Heart left ventricle (tissue), 16 donors: ENCODE data around the gene RAB11FIP4. TPM values are rescaled to one million over a fixed set of nuclear protein-coding genes. Genes with fewer than 3 reads are reported as not detected.
A peak's percentile ranks its signal among the peaks of the same experiment; 100 is the strongest.

Experiments
- ATAC-seq, 4 donors: fragments of 200-7000 bp; cut with Tn5 transposase; one replicate each; pipeline ENCODE4 v1.9.1; 2020 to 2022; ENCODE audit warnings: moderate library complexity in 4 of 4, mild to moderate bottlenecking in 3 of 4, moderate number of reproducible peaks in 1 of 4
- DNase-seq, 5 donors: peaks; one replicate each; pipeline ENCODE4 v3.0.0-alpha.2; 2020
- H3K27ac ChIP-seq, 12 donors: fragments of 200-600 bp; sonication (generic) in 4 of 12; one replicate each; pipeline versions ENCODE4 v1.5.0 to v1.8.0; 2016 to 2022; ENCODE audit warnings: mild to moderate bottlenecking in 2 of 12
- H3K27me3 ChIP-seq, 9 donors: fragments of 200-600 bp; sonication (generic) in 2 of 9; one replicate each; pipeline versions ENCODE4 v1.5.1 to v1.8.0; 2016 to 2022; ENCODE audit warnings: mild to moderate bottlenecking in 3 of 9
- H3K36me3 ChIP-seq, 9 donors: fragments of 200-600 bp; sonication (generic) in 2 of 9; one replicate each; pipeline versions ENCODE4 v1.5.0 to v1.8.0; 2018 to 2022; ENCODE audit warnings: mild to moderate bottlenecking in 2 of 9
- H3K4me1 ChIP-seq, 12 donors: fragments of 200-600 bp; sonication (generic) in 4 of 12; one replicate each; pipeline versions ENCODE4 v1.5.0 to v1.8.0; 2016 to 2022; ENCODE audit warnings: mild to moderate bottlenecking in 3 of 12
- H3K4me3 ChIP-seq, 12 donors: fragments of 200-600 bp; sonication (generic) in 4 of 12; one replicate each; pipeline versions ENCODE4 v1.5.0 to v1.8.0; 2017 to 2022; ENCODE audit warnings: mild to moderate bottlenecking in 9 of 12, moderate library complexity in 4 of 12
- H3K9me3 ChIP-seq, 12 donors: fragments of 200-600 bp; sonication (generic) in 4 of 12; one replicate each; pipeline versions ENCODE4 v1.5.0 to v1.8.0; 2016 to 2022; ENCODE audit warnings: mild to moderate bottlenecking in 1 of 12
- CTCF ChIP-seq, 12 donors: fragments of 200-600 bp; sonication (generic) in 4 of 12; IDR thresholded peaks; one replicate each; pipeline versions ENCODE4 v1.5.0 to v1.8.0; 2018 to 2022; ENCODE audit warnings: antibody characterized with exemption in 12 of 12, mild to moderate bottlenecking in 5 of 12
- POLR2A ChIP-seq, 2 donors: fragments of 450-650 bp; IDR thresholded peaks; one replicate each; pipeline ENCODE4 v1.6.1; 2017; ENCODE audit warnings: antibody characterized with exemption in 2 of 2, mild to moderate bottlenecking in 2 of 2, moderate library complexity in 2 of 2
- WGBS, 4 donors: extraction: QIAGEN DNeasy Blood & Tissue Kit in 2 of 4; methylation state at CpG; one replicate each; pipeline versions ENCODE4 v1.1.5 to v1.1.7; 2013 to 2018; 5-methylcytosine and 5-hydroxymethylcytosine counted together
- intact Hi-C, 10 donors: fragments of 100-400 bp; cut with DNase I; formaldehyde crosslinking; loops; one replicate each; pipeline versions ENCODE4 v1.11.1 to v1.14.2; 2022
- polyA plus RNA-seq, 2 donors: library from polyadenylated mRNA; stranded (reverse); fragments of 200-250 nt; gene quantifications; one replicate each; pipeline ENCODE4 v1.2.3, GENCODE V29; 2013
- total RNA-seq, 9 donors: library from RNA; depleted of rRNA in 2 of 9; stranded (reverse); fragments of >200 nt in 2 of 9; fragmentation: NEBNext Ultra II Directional in 3 of 9; extraction: Animal tissue kit (Norgen Biotek cat#: 25700) in 3 of 9; gene quantifications; one replicate each; pipeline versions ENCODE4 v1.1.0 to v1.2.4, GENCODE V29; 2016 to 2023
- donor health status: ischemic (EF 13 %, LVEDD 7.1; RV severe dilation, severe dysfunction).
- donor health status: healthy with polysubstance abuse.
- donor health status: DM: no; HTN: yes; CAD: no.
- donor health status: DM: no; HTN: no; CAD: no.
- donor health status: ischemic (EF 25% LVEDD 6.9; RV normal size, moderate dysfunction).
- donor health status: ischemic (EF 25% LVEDD 5.7; RV mildly dilated, moderate dysfunction).
- donor health status: healthy.
- donor health status: DM: yes; HTN: yes; CAD: no.
- donor health status: ischemic (EF 35%, LVEDD 5.7; RV mildly dilated, moderate dysfunction).
- donor health status: nonischemic (EF 11% LVEDD 7.7; RV severe dilation, severe dysfunction).
- donor health status: DM: yes; HTN: yes; CAD: no.
- donor health status: PGD.
- donor health status: ischemic (EF 29% LVEDD 5.4; RV normal size, mild dysfunction).
- donor health status: nonischemic (EF 23%, LVEDD 6.1; RV moderate dilation, normal function).

Gene RAB11FIP4
- total and polyA plus RNA-seq, 11 donors: 1.5 to 13.7 (median 8.3) TPM

GRCh38 chr17:31392002-31392855 is 754 bp downstream of the RAB11FIP4 start:
- Histone ChIP-seq H3K4me3 (peak overlapping the region in 9 of 12 donors; percentile 29 to 53 (median 40)), H3K27me3 (peaks cover 9 to 59% (median 34%) of the 10 kb centered on the region in 9 donors), H3K36me3 (no peaks in the 10 kb centered on the region), H3K27ac (no peak overlapping the region), H3K4me1 (peaks cover 0 to 18% (median 7%) of the 10 kb centered on the region in 12 donors), H3K9me3 (no peaks in the 10 kb centered on the region)
- intact Hi-C loops: no loop called here
- DNase-seq (peak in 1 of 5 donors; percentile 15), ATAC-seq (no peak)
- no peak for TF ChIP-seq CTCF (IDR thresholded peaks at IDR 0.05)
- TF ChIP-seq POLR2A (IDR thresholded peaks at IDR 0.05): no peak
- 18 to 34% (median 26%) methylated on average over 29 to 52 of the region's 52 CpGs for WGBS, 4 donors

- WGBS, 4 donors: 73 to 79% (median 78%) methylated on average over 15 to 17 of the region's 17 CpGs
- Histone ChIP-seq H3K27ac (no peak overlapping the region), H3K4me1 (peaks cover 0 to 18% (median 7%) of the 10 kb centered on the region in 12 donors), H3K36me3 (no peaks in the 10 kb centered on the region), H3K4me3 (no peak overlapping the region), H3K9me3 (no peaks in the 10 kb centered on the region), H3K27me3 (peaks cover 9 to 60% (median 34%) of the 10 kb centered on the region in 9 donors)
- ATAC-seq (no peak), DNase-seq (peak in 1 of 5 donors; percentile 12)
- intact Hi-C loops: no loop called here
- TF ChIP-seq POLR2A (IDR thresholded peaks at IDR 0.05) (no peak), CTCF (IDR thresholded peaks at IDR 0.05) (no peak)
Observed at GRCh38 chr17:31392856-31393748, 1.6 kb downstream of the RAB11FIP4 start.

GRCh38 chr17:31393749-31394146 is 2.3 kb downstream of the RAB11FIP4 start:
- TF ChIP-seq POLR2A (IDR thresholded peaks at IDR 0.05) (no peak), CTCF (IDR thresholded peaks at IDR 0.05) (no peak)
- Histone ChIP-seq H3K9me3 (no peaks in the 10 kb centered on the region), H3K4me1 (peaks cover 0 to 18% (median 7%) of the 10 kb centered on the region in 12 donors), H3K27me3 (peaks cover 9 to 60% (median 34%) of the 10 kb centered on the region in 9 donors), H3K36me3 (no peaks in the 10 kb centered on the region), H3K27ac (no peak overlapping the region), H3K4me3 (no peak overlapping the region)
- ATAC-seq: no peak
- DNase-seq: no peak
- WGBS, 4 donors: 85 to 92% (median 90%) methylated on average over 7 of the region's 7 CpGs
- intact Hi-C loops: no loop called here

- peaks cover 9 to 60% (median 34%) of the 10 kb centered on the region in 9 donors for H3K27me3 ChIP-seq
- no peak overlapping the region for H3K27ac ChIP-seq
- WGBS, 4 donors: 10 to 17% (median 13%) methylated on average over 11 of the region's 11 CpGs
- intact Hi-C loops: no loop called here
- no peak overlapping the region for H3K4me3 ChIP-seq
- H3K9me3 ChIP-seq: no peaks in the 10 kb centered on the region
- DNase-seq (peak; percentile 52 to 76 (median 70)), ATAC-seq (peak in 3 of 4 donors; percentile 68 to 76 (median 75))
- TF ChIP-seq POLR2A (IDR thresholded peaks at IDR 0.05) (no peak), CTCF (IDR thresholded peaks at IDR 0.05) (no peak)
- H3K4me1 ChIP-seq: peaks cover 0 to 18% (median 7%) of the 10 kb centered on the region in 12 donors
- H3K36me3 ChIP-seq: no peaks in the 10 kb centered on the region
Observed at GRCh38 chr17:31394544-31394943, 3.1 kb downstream of the RAB11FIP4 start.
